Naive thymus-derived CD4-positive, alpha-beta T cell (primary cell): ENCODE data around the gene MTX2. TPM values are rescaled to one million over a fixed set of nuclear protein-coding genes. Genes with fewer than 3 reads are reported as not detected.

ENCODE experiments used
- ATAC-seq: fragments of 150-1000 bp; cut with Tn5 transposase; 2 replicates; pipeline ENCODE4 v1.10.0; 2021; ENCODE audit warnings: mild to moderate bottlenecking, moderate library complexity
- CTCF ChIA-PET: fragments of 350-600 bp; sonication (Branson Sonifier 250); formaldehyde crosslinking; loops from one replicate; lab custom pipeline; 2021; ENCODE audit warnings: antibody characterized with exemption; lab: Charles Lee
- POLR2A ChIA-PET: fragments of 350-600 bp; sonication (Branson Sonifier 250); formaldehyde crosslinking; loops from one replicate; lab custom pipeline; 2021; ENCODE audit warnings: antibody characterized with exemption, inconsistent platforms; lab: Charles Lee
- DNase-seq, 9 donors: peaks; one replicate each; pipeline versions ENCODE4 v3.0.0 to v3.0.0-alpha.2; 2020 to 2022; ENCODE audit warnings: mixed read lengths in 1 of 9
- H3K27ac ChIP-seq: one replicate; pipeline ENCODE4 v1.7.0; 2013; ENCODE audit warnings: mild to moderate bottlenecking, low read depth, low read length, moderate library complexity
- H3K27me3 ChIP-seq, 2 donors: one replicate each; pipeline ENCODE4 v1.7.0; 2013; ENCODE audit warnings: low read length in 2 of 2, mild to moderate bottlenecking in 2 of 2, moderate library complexity in 2 of 2; ENCODE audit not compliant: control insufficient read depth in 2 of 2, insufficient read depth in 2 of 2
- H3K36me3 ChIP-seq, 3 experiments: 1 replicate in 2 of 3; 2 replicates in 1 of 3; pipeline ENCODE4 v1.7.0; 2013; ENCODE audit warnings: low read length in 3 of 3, mild to moderate bottlenecking in 3 of 3, moderate library complexity in 1 of 3; ENCODE audit not compliant: insufficient read depth in 3 of 3, control insufficient read depth in 2 of 3
- H3K4me1 ChIP-seq, 2 donors: one replicate each; pipeline ENCODE4 v1.7.0; 2013; ENCODE audit warnings: low read length in 2 of 2, mild to moderate bottlenecking in 2 of 2, moderate library complexity in 1 of 2; ENCODE audit not compliant: control insufficient read depth in 2 of 2, insufficient read depth in 2 of 2
- H3K4me3 ChIP-seq: 2 replicates; pipeline ENCODE4 v1.7.0; 2013; ENCODE audit warnings: mild to moderate bottlenecking, low read length
- H3K9me3 ChIP-seq, 3 experiments: 1 replicate in 2 of 3; 2 replicates in 1 of 3; pipeline ENCODE4 v1.7.0; 2013; ENCODE audit warnings: low read length in 3 of 3; ENCODE audit not compliant: control insufficient read depth in 2 of 3
- H3K27ac Mint-ChIP-seq, 9 donors: one replicate each; pipeline ENCODE4 v1.8.0; 2020 to 2022; ENCODE audit warnings: mixed read lengths in 9 of 9, mild to moderate bottlenecking in 8 of 9, moderate library complexity in 5 of 9, inconsistent platforms in 2 of 9
- H3K27me3 Mint-ChIP-seq, 5 donors: one replicate each; pipeline ENCODE4 v1.8.0; 2021 to 2022; ENCODE audit warnings: mixed read lengths in 5 of 5, mild to moderate bottlenecking in 1 of 5
- H3K36me3 Mint-ChIP-seq, 5 donors: one replicate each; pipeline ENCODE4 v1.8.0; 2020 to 2022; ENCODE audit warnings: mixed read lengths in 5 of 5, mild to moderate bottlenecking in 3 of 5, inconsistent platforms in 1 of 5
- H3K4me1 Mint-ChIP-seq, 7 donors: one replicate each; pipeline ENCODE4 v1.8.0; 2020 to 2022; ENCODE audit warnings: mixed read lengths in 7 of 7, mild to moderate bottlenecking in 3 of 7, inconsistent platforms in 1 of 7
- H3K4me3 Mint-ChIP-seq, 10 donors: one replicate each; pipeline ENCODE4 v1.8.0; 2020 to 2022; ENCODE audit warnings: mild to moderate bottlenecking in 10 of 10, mixed read lengths in 10 of 10, moderate library complexity in 6 of 10, inconsistent platforms in 2 of 10
- H3K9me3 Mint-ChIP-seq, 11 donors: one replicate each; pipeline ENCODE4 v1.8.0; 2020 to 2022; ENCODE audit warnings: mixed read lengths in 11 of 11, mild to moderate bottlenecking in 4 of 11, inconsistent platforms in 1 of 11, moderate library complexity in 1 of 11
- intact Hi-C, 2 donors: fragments of 100-400 bp; cut with micrococcal nuclease; formaldehyde crosslinking; loops; one replicate each; pipeline ENCODE4 v1.15.1; 2023
- polyA plus RNA-seq, 2 donors: library from polyadenylated mRNA; unstranded; fragments of 300-500 nt; fragmentation: Illumina TruSeq; gene quantifications; one replicate each; pipeline ENCODE4 v1.2.3, GENCODE V29; 2021
- total RNA-seq, 6 experiments: library from RNA in 5 of 6; stranded (reverse) in 5 of 6; gene quantifications; 1 replicate in 5 of 6; 2 replicates in 1 of 6; pipeline ENCODE4 v1.2.3 and lab custom pipeline; 2021 to 2026

The MTX2 gene
- total and polyA plus RNA-seq, 7 experiments from 2014 or later = 6.6 to 19.5 (median 9.3) TPM

- H3K9me3 ChIP-seq = no peaks in the 10 kb centered on the region
- intact Hi-C loops = no loop called here
- no peaks in the 10 kb centered on the region for H3K36me3 Mint-ChIP-seq
- no peak overlapping the region for H3K4me3 Mint-ChIP-seq
- no peak overlapping the region for H3K27ac ChIP-seq
- H3K36me3 ChIP-seq = no peaks in the 10 kb centered on the region
- ChIA-PET POLR2A (no interaction called here), CTCF (no interaction called here)
- H3K9me3 Mint-ChIP-seq = no peaks in the 10 kb centered on the region
- no peaks in the 10 kb centered on the region for H3K4me1 Mint-ChIP-seq
- H3K4me1 ChIP-seq = no peaks in the 10 kb centered on the region
- H3K27me3 Mint-ChIP-seq = peaks cover 18 to 44% (median 34%) of the 10 kb centered on the region in 5 donors
- peaks cover 0 to 4% of the 10 kb centered on the region in 2 donors for H3K27me3 ChIP-seq
- no peak for DNase-seq
- no peak for ATAC-seq
- H3K4me3 ChIP-seq = no peak overlapping the region
- no peak overlapping the region for H3K27ac Mint-ChIP-seq
These were observed 28.9 kb upstream of the MTX2 start for GRCh38 chr2:176240301-176240700.

- H3K4me3 ChIP-seq = no peak overlapping the region
- no peaks in the 10 kb centered on the region for H3K4me1 ChIP-seq
- ATAC-seq (no peak), DNase-seq (no peak)
- no peaks in the 10 kb centered on the region for H3K36me3 ChIP-seq
- intact Hi-C loops = no loop called here
- H3K4me3 Mint-ChIP-seq = no peak overlapping the region
- ChIA-PET CTCF (no interaction called here), POLR2A (no interaction called here)
- H3K27me3 ChIP-seq = peaks cover 0 to 4% of the 10 kb centered on the region in 2 donors
- no peaks in the 10 kb centered on the region for H3K4me1 Mint-ChIP-seq
- no peaks in the 10 kb centered on the region for H3K9me3 ChIP-seq
- H3K27me3 Mint-ChIP-seq = peaks cover 17 to 38% (median 32%) of the 10 kb centered on the region in 5 donors
- no peak overlapping the region for H3K27ac ChIP-seq
- H3K27ac Mint-ChIP-seq = no peak overlapping the region
- no peaks in the 10 kb centered on the region for H3K9me3 Mint-ChIP-seq
- H3K36me3 Mint-ChIP-seq = no peaks in the 10 kb centered on the region
These were observed 27.0 kb upstream of the MTX2 start for GRCh38 chr2:176242276-176242675.

- Mint-ChIP-seq H3K27me3 (peaks cover 5 to 37% (median 25%) of the 10 kb centered on the region in 5 donors), H3K9me3 (peaks cover 0 to 25% (median 7%) of the 10 kb centered on the region in 11 donors), H3K27ac (no peak overlapping the region), H3K4me3 (no peak overlapping the region), H3K4me1 (no peaks in the 10 kb centered on the region), H3K36me3 (no peaks in the 10 kb centered on the region)
- Histone ChIP-seq H3K4me3 (no peak overlapping the region), H3K27me3 (peaks cover 0 to 4% of the 10 kb centered on the region in 2 donors), H3K4me1 (no peaks in the 10 kb centered on the region), H3K9me3 (no peaks in the 10 kb centered on the region), H3K27ac (no peak overlapping the region), H3K36me3 (no peaks in the 10 kb centered on the region)
- POLR2A ChIA-PET = no interaction called here
- no peak for DNase-seq
- intact Hi-C loops = no loop called here
- CTCF ChIA-PET = no interaction called here
- ATAC-seq = no peak
These were observed 22.9 kb upstream of the MTX2 start for GRCh38 chr2:176246331-176246730.

GRCh38 chr2:176247859-176248258 lies 21.4 kb upstream of the MTX2 start:
- ChIA-PET CTCF (no interaction called here), POLR2A (no interaction called here)
- DNase-seq (no peak), ATAC-seq (no peak)
- Histone ChIP-seq H3K4me1 (no peaks in the 10 kb centered on the region), H3K27ac (no peak overlapping the region), H3K27me3 (peaks cover 0 to 4% of the 10 kb centered on the region in 2 donors), H3K9me3 (no peaks in the 10 kb centered on the region), H3K36me3 (no peaks in the 10 kb centered on the region), H3K4me3 (no peak overlapping the region)
- H3K9me3 Mint-ChIP-seq = peaks cover 0 to 33% (median 10%) of the 10 kb centered on the region in 11 donors
- peaks cover 9 to 40% (median 24%) of the 10 kb centered on the region in 5 donors for H3K27me3 Mint-ChIP-seq
- no peaks in the 10 kb centered on the region for H3K4me1 Mint-ChIP-seq
- H3K27ac Mint-ChIP-seq = no peak overlapping the region
- intact Hi-C loops = no loop called here
- H3K4me3 Mint-ChIP-seq = no peak overlapping the region
- no peaks in the 10 kb centered on the region for H3K36me3 Mint-ChIP-seq

- Mint-ChIP-seq H3K27ac (no peak overlapping the region), H3K27me3 (peaks cover 12 to 46% (median 34%) of the 10 kb centered on the region in 5 donors), H3K4me3 (no peak overlapping the region), H3K4me1 (no peaks in the 10 kb centered on the region), H3K9me3 (peaks cover 0 to 38% (median 12%) of the 10 kb centered on the region in 11 donors), H3K36me3 (peaks cover 0 to 3% (median 0%) of the 10 kb centered on the region in 5 donors)
- Histone ChIP-seq H3K4me1 (no peaks in the 10 kb centered on the region), H3K4me3 (no peak overlapping the region), H3K36me3 (no peaks in the 10 kb centered on the region), H3K27ac (no peak overlapping the region), H3K9me3 (no peaks in the 10 kb centered on the region), H3K27me3 (no peaks in the 10 kb centered on the region)
- POLR2A ChIA-PET = no interaction called here
- ATAC-seq (no peak), DNase-seq (no peak)
- CTCF ChIA-PET = no interaction called here
- intact Hi-C loops = no loop called here
These were observed 17.3 kb upstream of the MTX2 start for GRCh38 chr2:176251928-176252327.

GRCh38 chr2:176260689-176261088 lies 8.6 kb upstream of the MTX2 start:
- intact Hi-C loops = loop anchor here (10.0 kb wide), 3 partner anchors 1096 to 1354 kb away; partner anchors contain the start of gene ATF2 (in 1 of the 2)
- peaks cover 16 to 39% (median 29%) of the 10 kb centered on the region in 5 donors for H3K27me3 Mint-ChIP-seq
- no peaks in the 10 kb centered on the region for H3K9me3 ChIP-seq
- CTCF ChIA-PET = no interaction called here
- no peaks in the 10 kb centered on the region for H3K9me3 Mint-ChIP-seq
- no peaks in the 10 kb centered on the region for H3K4me1 ChIP-seq
- H3K27ac Mint-ChIP-seq = no peak overlapping the region
- no peaks in the 10 kb centered on the region for H3K27me3 ChIP-seq
- H3K4me3 ChIP-seq = no peak overlapping the region
- no peak overlapping the region for H3K27ac ChIP-seq
- POLR2A ChIA-PET = no interaction called here
- ATAC-seq (no peak), DNase-seq (no peak)
- no peaks in the 10 kb centered on the region for H3K36me3 ChIP-seq
- peaks cover 0 to 5% (median 0%) of the 10 kb centered on the region in 5 donors for H3K36me3 Mint-ChIP-seq
- no peak overlapping the region for H3K4me3 Mint-ChIP-seq
- H3K4me1 Mint-ChIP-seq = no peaks in the 10 kb centered on the region

GRCh38 chr2:176261136-176261535 lies 8.1 kb upstream of the MTX2 start:
- H3K27me3 ChIP-seq = no peaks in the 10 kb centered on the region
- Mint-ChIP-seq H3K27ac (no peak overlapping the region), H3K9me3 (no peaks in the 10 kb centered on the region), H3K27me3 (peaks cover 16 to 39% (median 31%) of the 10 kb centered on the region in 5 donors), H3K4me1 (no peaks in the 10 kb centered on the region), H3K36me3 (peaks cover 0 to 5% (median 0%) of the 10 kb centered on the region in 5 donors), H3K4me3 (no peak overlapping the region)
- CTCF ChIA-PET = no interaction called here
- intact Hi-C loops = loop anchor here (10.0 kb wide), 3 partner anchors 1096 to 1354 kb away; partner anchors contain the start of gene ATF2 (in 1 of the 2)
- POLR2A ChIA-PET = no interaction called here
- no peaks in the 10 kb centered on the region for H3K9me3 ChIP-seq
- no peaks in the 10 kb centered on the region for H3K4me1 ChIP-seq
- no peak for ATAC-seq
- H3K27ac ChIP-seq = no peak overlapping the region
- H3K36me3 ChIP-seq = no peaks in the 10 kb centered on the region
- H3K4me3 ChIP-seq = no peak overlapping the region
- no peak for DNase-seq
